ENCODE results near the gene NFATC2.

Gene NFATC2

GRCh38 chr20:51536116-51537069 lies 6.1 kb downstream of the NFATC2 start:
- DNase-seq = no peak

DNA sequence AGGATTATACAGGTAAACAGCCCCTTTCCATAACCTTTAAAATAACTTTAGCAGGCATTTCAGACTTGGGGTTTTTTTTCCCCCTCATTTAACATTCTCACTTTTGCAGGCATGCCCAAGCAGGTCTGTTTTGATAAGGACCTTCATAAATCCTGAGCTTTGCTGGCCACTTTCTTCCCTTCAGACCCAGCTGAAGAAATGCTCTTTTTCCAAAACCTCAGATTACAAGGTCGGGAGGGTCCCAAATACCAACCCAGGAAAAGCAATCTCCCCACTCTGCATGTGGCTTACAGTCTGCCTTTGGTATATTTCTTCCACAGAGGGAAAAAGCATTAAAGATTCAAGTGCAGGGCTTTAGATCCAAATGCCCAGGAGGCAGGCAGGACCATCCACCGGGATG lies 6.8 kb downstream of the NFATC2 start:
- DNase-seq = no peak

- DNase-seq = no peak
Measured at GRCh38 chr20:51535075-51535386, 7.5 kb downstream of the NFATC2 start.

- no peak for DNase-seq
Measured at GRCh38 chr20:51533291-51534172, 9.0 kb downstream of the NFATC2 start.

- DNase-seq = no peak
Measured at GRCh38 chr20:51532577-51533191, 9.8 kb downstream of the NFATC2 start.

DNA sequence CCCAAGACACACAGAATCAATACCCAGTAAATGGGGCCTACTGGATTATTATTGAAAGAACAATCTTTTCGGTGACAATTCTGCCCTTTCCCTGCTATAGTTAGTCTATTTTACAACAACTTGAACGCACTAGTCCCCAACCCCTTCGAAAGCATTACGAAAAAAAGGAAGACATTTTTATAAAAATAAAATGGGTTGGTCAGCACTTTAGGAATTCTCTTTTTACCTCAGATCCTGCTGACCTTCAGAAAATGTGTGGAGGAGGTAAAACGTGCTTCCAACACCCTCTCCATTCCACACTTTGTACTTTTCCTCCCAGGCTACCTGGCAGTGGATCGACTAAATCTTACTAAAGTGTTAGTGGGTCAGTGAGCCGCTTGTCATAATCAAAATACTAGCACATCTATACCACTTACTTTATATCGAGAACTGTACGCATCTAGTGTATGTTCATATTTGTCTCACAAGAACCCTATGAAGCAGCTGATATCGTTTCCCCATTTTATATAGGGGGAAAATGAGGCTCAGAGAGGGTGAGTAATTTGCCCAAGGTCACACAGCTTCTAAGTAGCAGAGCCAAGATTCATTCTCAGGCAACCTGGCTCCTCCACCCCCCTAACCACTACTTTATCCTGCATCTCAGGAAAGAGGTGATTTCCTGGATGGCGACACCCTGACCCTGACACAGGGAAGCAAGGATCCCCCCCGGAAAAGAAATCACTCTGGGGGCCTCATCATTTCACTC lies 10.6 kb downstream of the NFATC2 start:
- no peak for DNase-seq

DNA sequence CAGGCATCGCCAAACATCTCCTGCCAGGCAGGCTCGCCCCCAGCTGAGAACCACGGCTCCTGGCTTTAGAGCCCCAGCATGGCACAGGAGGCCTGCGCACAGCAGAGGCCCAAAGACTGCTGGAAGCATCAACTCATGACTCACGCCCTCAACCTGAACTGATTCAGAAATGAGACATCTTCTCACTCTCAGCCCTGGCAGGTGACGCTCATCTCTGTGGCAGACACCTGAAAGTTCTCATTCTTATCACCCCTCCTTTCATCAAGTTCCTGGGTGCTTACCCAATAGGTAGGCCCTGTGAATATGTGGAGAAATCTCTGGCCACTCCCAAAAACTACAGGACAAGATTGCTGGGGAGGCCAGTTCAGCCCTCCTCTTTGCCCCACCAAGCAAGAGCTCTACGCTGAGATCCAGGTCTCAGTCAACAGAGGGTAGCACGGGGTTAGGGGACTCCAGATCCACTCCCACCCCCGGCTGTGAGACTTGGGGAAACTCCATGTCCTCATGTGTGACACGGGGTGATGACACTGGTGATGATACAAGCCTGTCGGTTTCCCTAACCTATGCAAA lies 11.3 kb downstream of the NFATC2 start:
- DNase-seq = peak; percentile 64

- DNase-seq = peak; percentile 72
Measured at GRCh38 chr20:51529758-51530157, 12.8 kb downstream of the NFATC2 start.

- DNase-seq = peak; percentile 46
Measured at GRCh38 chr20:51529081-51529681, 13.3 kb downstream of the NFATC2 start.

DNA sequence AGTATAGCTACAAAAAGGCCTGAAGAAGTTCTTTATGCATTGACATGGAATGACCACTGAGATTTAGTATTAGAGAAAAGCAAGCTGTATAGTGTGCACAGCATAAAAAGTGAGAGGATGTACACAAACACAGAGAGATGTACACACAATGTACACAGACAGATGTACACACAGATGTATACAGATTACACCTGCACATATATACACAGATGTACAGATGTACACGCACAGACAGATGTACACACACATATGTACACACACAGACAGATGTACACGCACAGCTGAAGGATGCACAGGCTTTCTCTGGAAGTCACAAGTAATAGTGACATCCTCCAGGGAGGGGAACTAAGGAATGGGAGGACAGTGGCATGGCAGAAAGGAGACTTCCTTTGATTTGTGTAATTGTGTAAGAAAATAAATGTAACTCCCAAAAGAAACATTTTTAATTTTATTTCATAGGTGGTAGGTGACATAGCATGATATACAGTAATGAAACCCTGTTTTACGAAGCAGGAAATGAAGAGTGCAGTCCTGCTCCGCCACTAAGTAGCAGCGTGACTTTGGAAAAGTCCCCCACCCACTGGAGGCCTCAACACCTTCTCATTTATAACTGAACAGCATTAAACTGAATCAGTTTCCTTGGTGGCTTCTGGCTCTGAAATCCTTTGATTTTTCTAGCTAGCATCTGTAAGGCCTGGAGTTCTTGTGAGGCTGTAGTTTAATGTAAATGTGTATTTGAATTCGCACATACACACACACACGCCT lies 14.1 kb downstream of the NFATC2 start:
- DNase-seq = peak; percentile 31

- DNase-seq = no peak
Measured at GRCh38 chr20:51526754-51527153, 15.8 kb downstream of the NFATC2 start.

DNA sequence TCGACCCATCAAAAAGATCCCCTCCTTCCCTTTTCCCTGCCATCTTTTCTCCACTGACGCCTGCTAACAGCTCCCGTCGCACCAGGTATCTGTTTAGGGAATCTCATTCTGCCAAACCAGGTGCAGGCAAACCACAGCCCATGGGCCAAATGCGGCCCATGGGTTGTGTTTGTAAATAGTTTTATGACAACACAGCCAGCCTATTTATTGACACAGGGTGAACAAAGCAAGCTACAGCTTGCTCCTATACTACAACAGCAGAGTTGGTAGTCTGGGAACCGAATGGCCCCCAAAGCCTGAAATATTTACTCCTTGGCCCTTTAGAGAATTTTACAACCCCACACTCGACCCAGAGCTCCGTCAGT lies 16.4 kb downstream of the NFATC2 start:
- no peak for DNase-seq

GRCh38 chr20:51525241-51526105 lies 17.0 kb downstream of the NFATC2 start:
- peak; percentile 30 for DNase-seq

- DNase-seq = no peak
Measured at GRCh38 chr20:51523276-51524013, 19.1 kb downstream of the NFATC2 start.

DNA sequence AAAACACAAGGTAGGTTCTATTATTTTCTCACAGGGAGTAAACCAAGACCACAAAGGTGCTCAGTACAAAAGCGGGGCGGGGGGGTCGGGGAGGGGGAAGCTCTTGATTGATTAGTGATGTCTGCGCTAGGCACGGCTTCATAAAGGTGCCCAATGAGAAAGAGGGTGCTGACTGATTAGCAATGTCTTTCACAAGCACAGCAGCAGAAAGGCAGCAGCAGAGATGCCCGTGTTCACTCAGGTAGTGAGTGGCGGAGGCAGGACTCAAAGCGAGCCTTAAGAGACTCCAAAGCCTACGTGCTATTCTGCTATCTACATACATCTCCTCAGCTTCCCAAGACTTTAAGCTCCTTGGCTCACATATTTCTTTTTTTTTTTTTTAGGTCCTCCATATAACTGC lies 20.3 kb downstream of the NFATC2 start:
- no peak for DNase-seq

GRCh38 chr20:51517839-51518238 lies 24.7 kb downstream of the NFATC2 start:
- no peak for DNase-seq

DNA sequence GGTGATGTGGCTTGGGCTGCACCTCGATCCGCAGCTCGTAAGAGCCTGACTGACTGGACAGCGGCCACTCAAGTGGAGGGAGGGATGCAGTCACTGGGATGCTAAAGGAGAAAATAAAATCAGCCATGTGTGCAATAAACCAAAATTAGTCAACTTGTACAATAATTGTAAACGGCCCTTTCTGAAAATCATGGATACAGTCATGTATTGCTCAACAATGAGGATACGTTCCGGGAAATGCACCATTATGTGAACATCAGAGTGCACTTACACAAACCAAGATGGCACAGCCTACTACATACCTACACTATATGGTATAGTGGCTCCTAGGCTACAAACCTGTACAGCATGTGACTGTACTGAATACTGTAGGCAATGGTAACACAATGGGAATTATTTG lies 25.7 kb downstream of the NFATC2 start:
- no peak for DNase-seq

- DNase-seq = no peak
Measured at GRCh38 chr20:51514836-51515235, 27.7 kb downstream of the NFATC2 start.

DNA sequence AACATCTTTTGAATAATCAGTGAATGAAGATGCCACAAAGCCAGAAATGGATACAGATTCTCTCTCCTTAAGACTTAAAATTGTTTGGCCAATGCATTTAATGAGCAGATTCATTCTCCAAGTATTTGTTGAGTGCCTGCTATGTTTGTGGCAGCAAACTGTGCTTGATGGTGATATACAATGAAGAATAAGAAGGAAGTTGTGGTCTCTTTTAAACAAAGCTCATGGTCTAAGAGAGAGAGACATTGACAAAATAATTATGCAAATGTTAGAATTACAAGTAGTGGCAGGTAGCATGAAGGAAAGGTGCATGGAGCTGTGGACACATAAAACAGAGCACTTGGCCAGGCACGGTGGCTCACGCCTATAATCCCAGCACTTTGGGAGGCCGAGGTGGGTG lies 28.3 kb downstream of the NFATC2 start:
- DNase-seq = no peak

All from activated CD4-positive, alpha-beta T cell treated with anti-CD3 and anti-CD28 coated beads, Interleukin-2, amount 50 U/mL, for 1 hour (primary cell).